Inferior parietal cortex (tissue), 1 donor: ENCODE results near the gene MAP6.

ENCODE experiments used
- DNase-seq: peaks from one replicate; pipeline ENCODE4 v3.0.0-alpha.2; 2016; ENCODE audit errors: extremely low spot score

MAP6 gene

DNA sequence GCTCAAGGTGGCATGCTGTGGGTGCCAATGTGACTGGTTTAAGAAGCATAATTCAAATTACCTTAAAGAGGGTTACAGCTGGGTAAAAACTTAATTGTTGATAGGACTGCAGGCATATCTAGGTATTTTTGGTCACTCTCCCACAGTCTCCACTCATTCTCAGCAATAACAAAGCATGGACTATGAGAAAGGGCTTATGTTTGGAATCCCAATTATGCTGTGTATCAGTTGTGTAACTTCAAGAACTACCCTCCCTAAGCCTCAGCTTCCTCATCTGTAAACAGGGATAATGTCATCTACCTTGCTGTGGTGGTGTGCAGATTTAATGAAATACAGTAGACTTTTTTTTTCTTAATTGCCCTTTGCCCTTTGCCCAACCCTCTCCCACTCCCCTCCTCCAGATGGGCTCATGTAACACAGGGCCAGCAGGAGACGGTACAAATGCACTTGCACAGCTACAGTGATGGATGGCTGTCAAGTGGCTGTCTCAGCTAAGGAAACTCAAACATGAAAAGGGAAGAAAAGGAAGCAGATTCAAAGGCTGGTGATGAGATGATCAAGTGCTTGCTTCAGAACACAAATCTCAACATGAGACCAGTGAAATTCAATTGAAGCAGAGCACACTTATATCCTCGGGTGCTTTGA is 37.6 kb downstream of the MAP6 start:
- DNase-seq: no peak

- no peak for DNase-seq
Observed at GRCh38 chr11:75627906-75628668, 40.8 kb downstream of the MAP6 start.

- no peak for DNase-seq
Observed at GRCh38 chr11:75626889-75627529, 41.8 kb downstream of the MAP6 start.

GRCh38 chr11:75625991-75626888 is 42.6 kb downstream of the MAP6 start:
- no peak for DNase-seq

GRCh38 chr11:75625021-75625420 is 43.8 kb downstream of the MAP6 start:
- DNase-seq: no peak

DNA sequence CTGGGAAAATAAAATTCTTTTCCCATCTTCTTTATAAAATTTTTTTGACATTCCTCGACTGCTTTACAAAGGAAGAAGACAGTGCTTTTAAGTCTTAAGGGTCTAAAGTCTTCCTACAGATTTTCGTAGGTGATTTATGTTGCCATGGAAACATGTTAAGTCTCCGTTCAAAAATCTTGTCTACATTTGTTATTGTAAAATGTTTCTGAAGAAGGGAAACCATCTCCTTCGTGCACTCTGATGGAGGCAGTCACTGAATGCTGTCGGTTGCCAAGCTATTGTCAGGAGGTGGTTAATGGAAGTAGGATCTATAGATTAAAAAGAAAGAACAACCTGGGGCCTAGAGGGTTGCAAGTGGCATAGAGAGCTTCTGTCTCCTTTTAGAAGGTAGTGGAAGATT is 52.6 kb downstream of the MAP6 start:
- DNase-seq: no peak

GRCh38 chr11:75615751-75616150 is 53.1 kb downstream of the MAP6 start:
- DNase-seq: no peak

DNA sequence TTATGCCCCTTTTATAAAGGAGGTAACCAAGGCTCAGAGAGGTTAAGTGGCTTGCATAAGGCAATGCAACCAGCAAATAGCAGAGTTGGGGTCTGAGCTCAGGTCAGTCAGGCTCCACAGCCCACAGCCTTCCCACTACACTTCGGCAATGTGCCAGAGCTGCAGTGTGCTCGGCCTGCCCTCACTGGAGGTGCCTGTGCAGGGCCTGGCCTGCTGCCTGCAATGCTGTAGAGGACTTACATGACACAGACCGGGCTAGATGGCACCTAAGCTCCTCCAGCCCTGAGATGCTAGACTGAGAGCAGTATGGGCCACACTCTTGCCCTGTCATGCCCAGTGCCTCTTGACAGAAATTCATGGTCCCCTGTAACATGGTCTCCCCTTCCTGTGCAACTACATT is 57.0 kb downstream of the MAP6 start:
- no peak for DNase-seq

DNA sequence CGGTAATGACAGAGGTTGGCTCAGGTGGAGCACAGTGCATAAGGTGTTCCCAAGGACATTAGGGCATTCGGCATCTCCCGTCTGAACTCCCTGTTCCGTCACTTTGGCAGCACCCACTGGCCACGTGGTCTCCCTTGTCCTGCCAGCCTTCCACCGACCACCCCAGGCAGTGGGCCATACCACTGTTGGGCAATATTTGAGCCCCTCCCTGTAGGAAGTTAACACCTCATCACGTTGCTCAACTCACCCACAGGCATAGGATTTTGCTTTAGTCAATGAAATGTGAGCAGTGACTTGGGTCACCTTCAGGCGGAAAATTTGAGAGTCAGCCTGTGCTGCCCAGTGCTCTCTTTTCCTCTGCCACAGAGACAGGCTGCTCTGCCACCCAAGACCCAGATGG is 62.7 kb downstream of the MAP6 start:
- no peak for DNase-seq

DNA sequence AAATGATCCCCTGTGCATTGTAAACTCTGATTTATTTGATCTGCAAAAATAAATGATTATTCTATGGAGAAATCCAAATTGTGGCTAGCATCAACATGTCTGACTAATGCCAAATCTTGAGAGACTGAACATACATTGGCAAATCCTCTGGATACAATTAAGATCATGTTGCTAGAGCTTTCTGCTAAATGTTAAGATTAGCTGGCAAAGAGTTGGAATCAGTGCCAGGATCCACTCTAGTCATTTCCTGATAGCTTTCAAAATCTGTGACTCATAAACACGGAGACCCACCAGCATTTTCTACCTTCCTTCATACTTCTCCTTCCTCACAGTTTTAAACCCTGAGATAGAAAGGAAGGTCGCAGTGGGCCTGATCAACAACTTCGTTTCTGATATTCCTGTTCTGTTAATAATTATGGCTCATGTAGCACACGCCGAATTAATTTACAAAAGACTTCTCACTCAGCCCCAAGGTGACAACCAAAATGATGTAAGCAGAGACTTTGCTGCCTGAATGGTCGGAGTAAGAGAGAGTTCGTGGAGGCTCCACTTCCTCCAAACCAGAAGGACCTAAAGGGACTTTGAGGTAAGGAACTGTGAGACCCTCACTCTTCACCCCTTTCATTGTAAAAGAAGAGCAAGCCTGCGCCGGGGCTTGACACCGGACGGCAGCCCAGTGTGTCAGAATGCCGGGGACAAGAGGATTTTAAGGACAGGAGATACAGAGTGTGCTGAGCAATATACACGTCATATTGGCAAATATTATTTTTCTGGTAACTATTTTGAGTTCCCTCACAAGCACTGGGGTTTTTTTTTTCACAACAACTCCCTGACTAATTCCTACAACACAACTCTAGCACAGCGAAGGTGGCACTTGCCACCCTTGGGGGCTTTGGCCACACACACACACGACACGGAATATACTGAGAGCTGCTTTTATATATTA is 64.8 kb downstream of the MAP6 start:
- no peak for DNase-seq

- DNase-seq: no peak
Observed at GRCh38 chr11:75602951-75603350, 65.9 kb downstream of the MAP6 start.

DNA sequence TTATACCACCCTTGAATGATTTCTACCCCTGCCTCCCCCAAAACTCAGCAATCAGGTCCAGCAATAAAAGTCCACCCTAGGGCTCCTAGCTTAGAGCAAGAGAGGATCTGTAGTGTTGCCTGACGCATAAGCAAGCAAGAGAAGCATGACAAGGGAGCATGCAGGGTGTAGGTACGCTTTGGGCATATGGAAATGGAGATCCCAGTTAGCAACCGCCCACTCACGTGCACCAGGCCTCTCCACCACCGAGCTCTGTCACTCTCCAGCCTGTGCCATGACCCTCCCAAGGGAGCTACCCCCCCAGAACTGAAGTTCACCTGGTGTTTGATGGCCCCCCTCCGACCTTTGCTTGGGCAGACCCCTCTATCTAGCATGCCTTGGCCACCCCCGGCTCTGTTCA is 67.3 kb downstream of the MAP6 start:
- DNase-seq: no peak

- DNase-seq: no peak
Observed at GRCh38 chr11:75600356-75600755, 68.5 kb downstream of the MAP6 start.

GRCh38 chr11:75598900-75599299 is 69.9 kb downstream of the MAP6 start:
- DNase-seq: no peak

- no peak for DNase-seq
Observed at GRCh38 chr11:75598264-75598663, 70.6 kb downstream of the MAP6 start.

- DNase-seq: no peak
Observed at GRCh38 chr11:75597636-75598035, 71.2 kb downstream of the MAP6 start.

DNA sequence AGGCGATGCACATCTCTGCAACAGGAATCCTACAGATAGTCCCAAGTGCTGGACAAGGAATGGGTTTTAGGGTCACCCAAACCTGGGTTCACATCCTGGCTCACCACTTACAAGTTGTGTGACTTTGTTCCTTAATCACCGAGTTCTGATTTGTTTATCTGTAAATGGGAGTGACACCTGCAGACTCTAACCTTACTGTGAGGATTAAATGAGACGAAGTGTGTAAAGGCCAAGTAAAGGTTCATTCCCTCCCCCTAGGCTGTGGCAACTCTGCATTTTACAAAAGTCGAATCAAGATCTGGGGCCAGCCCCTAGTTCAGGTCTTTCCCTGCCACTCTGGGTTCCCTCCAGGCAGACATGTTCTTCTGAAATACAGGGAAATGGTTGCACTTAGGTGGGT is 71.9 kb downstream of the MAP6 start:
- DNase-seq: no peak

DNA sequence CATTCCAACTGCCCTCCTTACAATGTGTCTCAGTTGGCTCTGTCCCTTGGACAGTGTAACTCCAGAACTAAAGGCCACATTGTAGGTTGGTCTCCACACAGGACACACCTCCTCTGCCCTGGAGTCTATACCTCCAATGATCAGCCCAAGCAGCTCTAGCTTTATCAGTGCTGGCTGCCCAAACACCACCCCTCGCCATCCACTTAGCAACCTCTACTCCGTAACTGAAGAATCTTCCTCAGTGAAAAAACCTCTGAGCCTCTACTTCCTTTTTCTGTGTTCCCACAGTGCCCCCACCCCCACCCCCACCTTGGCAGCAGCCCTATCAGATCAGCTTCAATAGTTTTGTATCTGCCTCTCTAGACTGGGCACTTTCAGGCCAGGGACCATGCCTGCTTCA is 73.4 kb downstream of the MAP6 start:
- DNase-seq: no peak

DNA sequence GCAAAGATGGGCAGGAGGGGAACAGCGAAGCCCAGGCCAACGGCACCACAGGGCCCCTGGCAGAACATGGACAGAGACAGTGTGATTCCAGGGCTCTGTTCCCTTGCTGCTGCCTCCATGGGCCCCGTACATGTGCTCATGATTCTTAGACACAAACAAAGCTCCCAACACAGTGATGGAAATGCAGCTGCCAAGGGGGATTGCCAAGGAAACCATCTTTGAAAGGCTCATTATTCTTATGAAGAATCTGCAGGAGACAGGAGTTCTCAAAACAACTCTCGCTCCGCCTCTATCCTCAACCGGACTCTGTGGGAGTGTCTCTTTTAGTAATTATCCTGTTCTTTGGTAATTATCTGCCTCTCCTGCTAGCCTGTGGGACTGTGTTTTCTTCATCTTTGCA is 74.6 kb downstream of the MAP6 start:
- DNase-seq: no peak

DNA sequence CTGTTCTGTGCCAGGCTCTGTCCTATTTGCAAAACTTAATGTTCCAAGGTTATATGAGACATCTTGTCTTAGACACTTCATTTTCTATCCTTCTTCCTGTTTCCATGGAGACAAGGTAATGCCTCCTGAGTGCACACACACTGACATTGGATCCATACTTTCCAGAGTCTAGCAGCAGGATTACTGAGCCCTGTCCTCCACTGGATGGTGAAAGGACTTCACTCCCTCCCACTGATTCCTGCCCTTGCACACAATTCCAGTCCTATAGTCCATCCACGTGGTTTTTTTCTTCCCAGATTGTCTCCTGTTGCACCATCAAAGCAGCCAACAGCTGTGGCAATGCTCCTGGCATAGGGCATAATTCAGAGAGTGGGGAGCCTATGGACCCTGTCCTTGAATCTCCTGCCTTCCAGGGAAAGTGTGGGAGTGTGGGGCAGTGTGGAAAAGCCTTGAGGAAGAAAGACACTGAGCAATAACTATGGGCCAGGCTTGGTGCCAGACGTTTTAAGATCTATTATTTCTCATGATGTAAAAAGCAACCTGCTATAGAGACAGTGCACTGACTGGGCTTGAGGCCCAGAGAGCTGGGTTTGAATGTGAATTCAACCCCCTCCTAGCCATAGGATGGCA is 75.4 kb downstream of the MAP6 start:
- DNase-seq: no peak

GRCh38 chr11:75592715-75593114 is 76.1 kb downstream of the MAP6 start:
- no peak for DNase-seq
